CD4-positive, alpha-beta T cell (primary cell): Measurements from ENCODE around the gene KIF21B. TPM values are rescaled to one million over a fixed set of nuclear protein-coding genes. Genes with fewer than 3 reads are reported as not detected.

Source experiments
- ATAC-seq: fragments of 200-7000 bp; cut with Tn5 transposase; one replicate; pipeline ENCODE4 v1.10.0; 2022; ENCODE audit warnings: mild to moderate bottlenecking; ENCODE audit not compliant: poor library complexity
- CTCF ChIA-PET: fragments of 350-600 bp; sonication (Branson Sonifier 250); formaldehyde crosslinking; loops from one replicate; lab custom pipeline; 2021; ENCODE audit warnings: antibody characterized with exemption, inconsistent platforms; lab: Charles Lee
- POLR2A ChIA-PET: fragments of 350-600 bp; sonication (Branson Sonifier 250); formaldehyde crosslinking; loops from one replicate; lab custom pipeline; 2021; ENCODE audit warnings: antibody characterized with exemption, inconsistent platforms; lab: Charles Lee
- DNase-seq, 14 experiments: peaks; one replicate each; pipeline ENCODE4 v3.0.0-alpha.2; 2013 to 2020; ENCODE audit warnings: mixed read lengths in 2 of 14
- H3K27ac ChIP-seq, 2 donors: one replicate each; pipeline versions ENCODE4 v1.5.1 to v1.7.0; 2013; ENCODE audit warnings: low read length in 2 of 2, low read depth in 1 of 2, mild to moderate bottlenecking in 1 of 2
- H3K27me3 ChIP-seq, 2 experiments: 1 replicate in 1 of 2; 2 replicates in 1 of 2; pipeline versions ENCODE4 v1.6.1 to v1.7.0; 2013; ENCODE audit warnings: low read length in 2 of 2, control low read depth in 1 of 2, mild to moderate bottlenecking in 1 of 2, moderate library complexity in 1 of 2; ENCODE audit not compliant: insufficient read depth in 2 of 2, control insufficient read depth in 1 of 2
- H3K36me3 ChIP-seq: one replicate; pipeline ENCODE4 v1.6.1; 2013; ENCODE audit warnings: low read length, control low read depth; ENCODE audit not compliant: insufficient read depth
- H3K4me1 ChIP-seq: one replicate; pipeline ENCODE4 v1.6.1; 2013; ENCODE audit warnings: low read length, control low read depth; ENCODE audit not compliant: insufficient read depth
- H3K4me3 ChIP-seq: one replicate; pipeline ENCODE4 v1.5.1; 2013; ENCODE audit warnings: mild to moderate bottlenecking, low read length, moderate library complexity
- H3K9me3 ChIP-seq, 2 experiments: 1 replicate in 1 of 2; 2 replicates in 1 of 2; pipeline versions ENCODE4 v1.6.1 to v1.7.0; 2013; ENCODE audit warnings: low read length in 2 of 2, mild to moderate bottlenecking in 2 of 2, control low read depth in 1 of 2, moderate library complexity in 1 of 2; ENCODE audit not compliant: control insufficient read depth in 1 of 2, insufficient read depth in 1 of 2
- H3K27ac Mint-ChIP-seq: one replicate; pipeline ENCODE4 v1.8.0; 2020; ENCODE audit warnings: mixed read lengths
- H3K27me3 Mint-ChIP-seq: one replicate; pipeline ENCODE4 v1.8.0; 2021; ENCODE audit warnings: mixed read lengths
- H3K36me3 Mint-ChIP-seq: one replicate; pipeline ENCODE4 v1.8.0; 2021; ENCODE audit warnings: low read depth, mixed read lengths
- H3K4me1 Mint-ChIP-seq: one replicate; pipeline ENCODE4 v1.8.0; 2021; ENCODE audit warnings: low read depth, mixed read lengths
- H3K4me3 Mint-ChIP-seq: one replicate; pipeline ENCODE4 v1.8.0; 2020; ENCODE audit warnings: mild to moderate bottlenecking, mixed read lengths
- H3K9me3 Mint-ChIP-seq: one replicate; pipeline ENCODE4 v1.8.0; 2020; ENCODE audit warnings: mixed read lengths
- CTCF ChIP-seq: fragments of 200-600 bp; IDR thresholded peaks from one replicate; pipeline ENCODE4 v1.8.0; 2022; ENCODE audit warnings: antibody characterized with exemption, mild to moderate bottlenecking
- intact Hi-C, 2 experiments: fragments of 100-400 bp; cut with DNase I in 1 of 2; cut with micrococcal nuclease in 1 of 2; formaldehyde crosslinking; loops; one replicate each; pipeline versions ENCODE4 v1.15.1 to v1.9.0; 2023 to 2025; cut with DNase I, micrococcal nuclease
- total RNA-seq, 174 experiments: library from RNA in 2 of 174; stranded (reverse) in 2 of 174; gene quantifications; one replicate each; pipeline ENCODE4 v1.2.3 and lab custom pipeline; 2021 to 2026

Gene KIF21B
- total RNA-seq, 2 experiments from 2014 or later: 64.5 to 65.4 TPM

GRCh38 chr1:201039876-201040275, 16.4 kb upstream of the KIF21B start:
- Mint-ChIP-seq H3K4me1 (peaks cover 6% of the 10 kb centered on the region), H3K27me3 (no peaks in the 10 kb centered on the region), H3K4me3 (no peak overlapping the region), H3K27ac (no peak overlapping the region), H3K9me3 (no peaks in the 10 kb centered on the region), H3K36me3 (no peaks in the 10 kb centered on the region)
- ChIA-PET CTCF (interaction anchor here (1.6 kb wide), 1 partner anchor 60 kb away, joined by 5 read pairs; no protein-coding TSS in a partner anchor), POLR2A (interaction anchor here (1.7 kb wide), 1 partner anchor 17 kb away, joined by 3 read pairs; no protein-coding TSS in a partner anchor)
- TF ChIP-seq CTCF: no peak
- intact Hi-C loops: loop anchor here (5.0 to 10.0 kb wide), 4 partner anchors 72 to 1355 kb away; partner anchors contain the start of gene CACNA1S (in 1 of the 2)
- no peak for ATAC-seq
- DNase-seq: no peak
- Histone ChIP-seq H3K4me1 (peaks cover 7% of the 10 kb centered on the region), H3K36me3 (no peaks in the 10 kb centered on the region), H3K27ac (no peak overlapping the region), H3K27me3 (no peaks in the 10 kb centered on the region), H3K4me3 (no peak overlapping the region), H3K9me3 (no peaks in the 10 kb centered on the region)

- H3K9me3 Mint-ChIP-seq: no peaks in the 10 kb centered on the region
- ChIA-PET CTCF (interaction anchor here (1.0 to 1.6 kb wide), 2 partner anchors 60 to 68 kb away, joined by 4 to 5 read pairs; no protein-coding TSS in a partner anchor), POLR2A (no interaction called here)
- H3K4me3 Mint-ChIP-seq: no peak overlapping the region
- no peak overlapping the region for H3K4me3 ChIP-seq
- ATAC-seq (no peak), DNase-seq (no peak)
- H3K9me3 ChIP-seq: no peaks in the 10 kb centered on the region
- H3K4me1 Mint-ChIP-seq: peaks cover 6% of the 10 kb centered on the region
- no peak for TF ChIP-seq CTCF
- intact Hi-C loops: no loop called here
- peaks cover 7% of the 10 kb centered on the region for H3K4me1 ChIP-seq
- H3K36me3 ChIP-seq: no peaks in the 10 kb centered on the region
- no peaks in the 10 kb centered on the region for H3K27me3 Mint-ChIP-seq
- no peak overlapping the region for H3K27ac Mint-ChIP-seq
- no peaks in the 10 kb centered on the region for H3K36me3 Mint-ChIP-seq
- no peaks in the 10 kb centered on the region for H3K27me3 ChIP-seq
- H3K27ac ChIP-seq: no peak overlapping the region
Measured at GRCh38 chr1:201039418-201039817, 15.9 kb upstream of the KIF21B start.

- CTCF ChIA-PET: interaction anchor here (1.0 to 1.2 kb wide), 2 partner anchors 59 to 67 kb away, joined by 4 to 5 read pairs; no protein-coding TSS in a partner anchor
- H3K4me1 Mint-ChIP-seq: peaks cover 6% of the 10 kb centered on the region
- TF ChIP-seq CTCF: no peak
Measured at GRCh38 chr1:201038186-201038876, 14.8 kb upstream of the KIF21B start.

More at GRCh38 chr1:201038186-201038876, 14.8 kb upstream of the KIF21B start:
- Mint-ChIP-seq H3K27ac (no peak overlapping the region), H3K36me3 (no peaks in the 10 kb centered on the region), H3K9me3 (no peaks in the 10 kb centered on the region), H3K27me3 (no peaks in the 10 kb centered on the region), H3K4me3 (no peak overlapping the region)
- H3K9me3 ChIP-seq: no peaks in the 10 kb centered on the region
- H3K27me3 ChIP-seq: no peaks in the 10 kb centered on the region
- POLR2A ChIA-PET: no interaction called here
- ATAC-seq: no peak
- H3K36me3 ChIP-seq: no peaks in the 10 kb centered on the region
- no peak overlapping the region for H3K4me3 ChIP-seq
- DNase-seq: no peak
- intact Hi-C loops: no loop called here
- H3K4me1 ChIP-seq: peaks cover 7% of the 10 kb centered on the region
- H3K27ac ChIP-seq: no peak overlapping the region
